Fibroblast of peridontal ligament (primary cell): ENCODE results near the gene DMGDH.
"Not testable (repeated sequence)": the region's sequence is repeated elsewhere in the genome, so short reads cannot be mapped to it uniquely, and the experiment has no call there.

Experiments used
- DNase-seq: peaks from one replicate; pipeline ENCODE4 v3.0.0-alpha.2; 2010; ENCODE audit errors: extremely low read depth

The DMGDH gene

DNA sequence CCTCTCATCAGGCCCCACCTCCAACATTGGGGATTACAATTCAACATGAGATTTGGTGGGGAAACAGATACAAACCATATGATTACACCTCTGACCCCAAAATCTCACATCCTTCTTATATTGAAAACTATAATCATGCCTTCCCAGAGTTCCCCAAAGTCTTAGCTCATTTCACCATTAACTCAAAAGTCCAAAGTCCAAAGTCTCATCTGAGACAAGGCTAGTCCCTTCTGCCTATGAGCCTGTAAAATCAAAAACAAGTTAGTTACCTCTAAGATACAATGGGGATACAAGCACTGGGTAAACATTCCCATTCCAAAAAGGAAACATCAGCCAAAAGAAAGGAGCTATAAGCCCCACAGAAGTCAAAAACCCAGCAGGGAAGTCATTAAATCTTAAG is 57.6 kb downstream of the DMGDH start:
- DNase-seq, result no peak

DNA sequence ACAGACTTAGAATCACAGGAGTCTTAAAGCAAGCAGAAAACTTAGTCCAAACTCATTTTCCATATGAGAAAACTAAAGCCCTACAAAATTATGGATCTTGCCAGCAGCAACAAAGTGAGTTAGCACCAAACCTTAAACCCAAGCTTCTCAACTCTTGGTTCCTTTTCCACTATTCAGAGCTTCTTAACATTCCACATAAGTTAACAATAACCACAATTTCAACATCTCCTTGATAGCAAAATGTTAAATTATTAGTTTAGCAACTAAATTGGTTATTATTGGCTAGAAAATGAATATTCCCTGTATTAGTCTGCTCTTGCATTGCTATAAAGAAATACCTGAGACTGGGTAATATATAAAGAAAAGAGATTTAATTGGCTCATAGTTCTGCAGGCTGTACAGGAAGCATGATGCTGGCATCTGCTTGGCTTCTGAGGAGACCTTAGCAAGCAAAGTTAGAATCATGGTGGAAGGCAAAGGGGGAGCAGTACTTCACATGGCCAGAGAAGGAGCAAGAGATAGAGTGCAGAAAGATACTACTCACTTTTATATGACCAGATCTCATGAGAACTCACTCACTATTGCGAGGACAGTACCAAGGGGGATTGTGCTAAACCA is 58.1 kb downstream of the DMGDH start:
- DNase-seq, result peak; percentile 65

DNA sequence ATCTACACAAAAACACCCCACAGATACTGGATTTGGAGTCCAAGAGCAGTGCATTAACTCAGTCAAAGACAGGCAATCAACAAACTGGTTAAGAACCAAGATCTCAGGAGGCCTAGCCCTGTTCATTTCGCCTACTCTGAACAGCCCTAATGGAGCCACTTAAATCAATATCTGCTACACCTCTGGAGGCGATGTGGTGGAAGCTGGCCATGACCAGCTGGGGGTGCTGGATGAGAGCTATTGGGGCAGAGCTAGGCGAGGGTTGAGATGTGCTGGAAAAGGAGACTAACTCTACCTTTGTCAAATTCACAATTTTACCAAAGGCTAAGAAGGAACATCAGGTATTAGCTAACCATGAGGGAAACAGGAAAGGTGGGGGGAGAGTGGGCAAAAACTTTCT is 61.1 kb downstream of the DMGDH start:
- no peak for DNase-seq

DNA sequence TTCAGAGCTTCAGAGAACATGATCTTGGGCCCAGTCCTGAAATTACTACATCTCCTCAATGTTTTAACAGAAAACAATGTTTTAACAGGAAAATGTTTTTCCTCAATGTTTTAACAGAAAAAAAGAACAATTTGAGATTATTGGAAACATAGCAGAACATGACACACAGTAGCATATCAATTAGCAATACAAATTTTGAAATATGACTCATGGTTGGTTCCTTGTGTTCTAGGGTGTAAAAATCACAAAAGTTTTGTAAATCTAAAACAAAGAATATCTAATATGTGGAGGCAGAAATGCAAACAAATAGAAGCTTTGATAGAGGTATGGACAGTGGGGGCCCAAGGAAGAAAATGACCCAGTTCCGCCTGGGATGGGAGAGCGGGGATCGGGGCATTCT is 61.6 kb downstream of the DMGDH start:
- DNase-seq, result no peak

DNA sequence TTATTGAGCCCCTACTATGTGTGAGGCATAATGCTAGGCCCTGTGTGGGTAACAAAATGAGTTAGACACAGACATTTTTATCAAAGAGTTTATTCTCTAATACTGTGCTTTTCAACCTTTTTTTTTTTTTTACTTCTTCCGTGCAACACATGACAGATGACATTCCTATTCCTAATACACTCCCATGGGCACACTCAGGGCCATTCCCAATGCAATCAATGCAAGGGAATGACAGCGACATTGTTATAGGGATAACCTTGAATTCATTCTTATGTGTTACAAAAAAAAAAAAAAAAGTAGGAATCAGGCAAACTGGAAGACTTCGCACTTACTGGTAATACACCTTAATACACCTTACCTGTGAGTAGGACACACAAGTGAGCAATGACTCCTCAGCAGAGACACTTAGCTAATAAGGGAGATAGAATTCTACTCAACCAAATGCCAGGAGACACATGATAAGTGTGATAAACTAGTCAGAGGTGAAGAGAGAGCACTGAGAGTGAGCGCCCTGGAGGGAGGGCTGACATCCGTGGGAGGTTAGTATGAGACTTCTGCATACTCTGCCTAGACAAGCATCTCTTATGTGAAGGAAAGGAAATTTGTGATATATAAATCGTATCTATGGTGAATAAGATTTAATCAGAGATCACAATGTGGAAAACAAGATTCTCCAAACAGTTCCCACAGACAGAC is 63.4 kb downstream of the DMGDH start:
- no peak for DNase-seq

DNA sequence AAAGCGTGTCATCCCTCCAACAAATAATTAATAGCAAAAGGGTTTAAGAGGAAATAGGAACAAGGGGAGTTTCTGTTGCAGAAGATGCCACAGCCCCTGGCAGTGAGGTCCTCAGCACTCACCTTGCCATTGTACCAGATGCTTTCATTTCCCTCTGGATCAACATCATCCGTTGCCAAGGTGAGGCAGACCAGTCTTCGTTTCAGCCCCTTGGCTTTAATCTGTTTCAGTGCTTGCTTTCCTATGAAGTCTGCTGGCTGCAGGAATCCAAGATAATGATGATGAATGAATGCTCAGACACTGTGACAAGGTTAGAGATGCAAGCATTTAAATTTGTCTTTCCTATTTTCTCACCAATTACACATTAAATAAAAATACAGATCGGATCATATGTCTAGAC is 64.3 kb downstream of the DMGDH start:
- no peak for DNase-seq

DNA sequence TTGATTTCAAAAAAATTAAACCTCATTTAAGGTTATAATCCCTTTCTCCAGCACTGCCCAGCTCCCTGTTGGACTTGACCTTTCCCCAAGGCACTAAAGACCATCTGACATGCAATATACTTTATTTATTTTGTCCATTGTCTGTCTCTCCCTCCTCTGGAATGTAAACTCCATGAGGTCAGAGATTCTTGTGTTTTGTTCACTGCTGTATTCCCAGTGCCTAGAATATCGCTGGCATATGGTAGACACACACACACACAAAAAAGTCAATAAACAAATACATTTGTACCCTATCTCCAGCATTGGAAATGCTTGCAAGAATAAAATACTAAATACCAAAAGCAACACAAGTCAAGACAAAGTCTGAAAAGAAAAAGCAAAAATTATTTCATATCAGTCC is 67.1 kb downstream of the DMGDH start:
- peak; percentile 38 for DNase-seq

DNA sequence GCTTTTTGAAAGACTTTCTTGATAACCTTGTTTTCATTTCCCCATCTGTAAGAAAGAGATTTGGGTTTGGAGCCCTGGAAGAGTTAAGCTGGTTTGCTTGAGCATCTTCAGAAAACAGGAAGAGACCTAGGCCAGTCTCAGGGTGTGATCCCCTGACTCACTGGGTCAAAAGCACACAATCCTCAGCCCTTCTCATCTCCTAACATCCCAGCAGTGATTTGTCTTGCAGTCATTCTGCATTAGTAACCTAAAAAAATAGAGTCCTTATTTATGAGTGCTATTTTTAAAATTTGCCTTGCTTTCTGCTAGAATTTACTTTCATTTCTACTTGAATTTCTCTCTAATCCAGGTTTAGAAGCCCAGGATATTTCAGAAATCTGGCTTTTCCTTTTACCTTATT is 68.0 kb downstream of the DMGDH start:
- no peak for DNase-seq

DNA sequence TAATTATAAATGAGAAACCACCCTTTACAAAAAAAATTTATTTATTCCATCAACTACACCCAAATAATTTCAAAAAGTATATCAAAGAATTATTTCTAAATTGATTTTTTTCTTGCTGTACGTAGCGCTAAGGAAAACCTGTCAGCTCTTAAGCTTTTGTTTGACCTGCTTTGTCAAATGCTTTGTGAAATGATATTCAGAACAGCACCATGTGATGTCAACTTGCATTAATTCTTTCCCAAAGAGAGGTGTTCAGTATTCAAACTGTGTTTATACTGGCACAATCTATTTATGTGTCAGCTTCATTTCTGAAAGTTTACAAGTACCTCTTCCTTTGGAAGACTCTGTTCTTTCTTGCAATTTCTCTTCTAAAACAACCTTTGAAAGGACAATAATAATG is 72.4 kb downstream of the DMGDH start:
- no peak for DNase-seq

DNA sequence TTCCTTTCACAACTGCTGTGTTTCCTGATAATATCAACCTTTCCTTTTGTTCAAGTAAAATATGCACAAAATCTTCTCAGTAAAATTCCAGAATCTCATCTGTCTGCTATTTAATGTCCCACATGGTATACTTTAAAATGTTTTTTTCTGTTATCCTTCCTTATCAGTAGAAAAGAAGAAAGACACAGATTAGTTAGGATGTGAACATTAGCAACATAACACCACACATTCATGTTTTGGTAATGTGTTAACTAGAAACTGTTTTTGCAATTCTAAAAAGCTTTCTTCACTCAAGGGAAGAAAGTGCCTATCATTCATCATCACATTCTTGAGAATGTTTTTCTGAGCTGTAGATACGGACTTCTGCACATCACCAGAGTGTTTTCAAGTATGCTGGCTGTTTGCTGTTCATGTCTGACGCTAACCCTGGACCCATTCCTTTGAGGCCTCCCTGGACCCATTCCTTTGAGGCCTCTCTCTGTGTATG is 73.9 kb downstream of the DMGDH start:
- DNase-seq, result no peak

DNA sequence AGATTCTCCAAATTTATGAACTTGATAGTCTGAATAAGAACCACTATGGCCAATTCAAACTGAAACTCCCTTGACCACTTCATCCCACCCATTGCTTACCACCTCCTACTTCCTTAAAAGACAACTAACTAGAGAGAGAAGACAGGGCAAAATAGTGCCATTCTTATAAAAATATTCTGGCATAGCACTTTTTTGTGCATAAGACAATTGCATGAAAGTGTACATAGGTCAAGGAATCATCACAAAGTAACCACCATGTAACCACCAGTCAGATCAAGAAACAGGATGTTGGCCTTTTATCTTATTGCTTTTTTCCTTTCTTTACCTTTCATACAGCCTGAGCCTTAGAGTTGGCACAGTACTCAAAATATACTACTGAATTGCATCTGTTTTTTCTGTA is 76.3 kb downstream of the DMGDH start:
- DNase-seq, result no peak

DNA sequence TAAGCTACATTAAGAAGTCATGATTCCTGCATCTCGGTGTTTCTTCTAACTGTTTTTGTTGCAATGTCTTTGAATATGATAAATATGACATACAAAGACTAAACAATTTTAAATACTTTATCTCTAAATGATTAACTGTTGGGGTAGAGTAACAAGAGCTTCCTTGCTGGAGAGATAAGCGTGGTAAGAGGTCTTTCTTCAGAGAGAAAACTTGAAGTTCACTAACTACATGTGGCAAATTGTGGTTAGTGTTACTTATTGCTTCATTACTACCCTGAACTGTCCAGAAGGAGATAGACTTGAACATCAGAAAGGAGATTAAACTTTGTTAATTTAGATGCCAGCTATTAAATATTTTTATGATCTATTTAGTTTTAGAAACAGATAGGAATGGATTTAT is 77.3 kb downstream of the DMGDH start:
- DNase-seq, result no peak

DNA sequence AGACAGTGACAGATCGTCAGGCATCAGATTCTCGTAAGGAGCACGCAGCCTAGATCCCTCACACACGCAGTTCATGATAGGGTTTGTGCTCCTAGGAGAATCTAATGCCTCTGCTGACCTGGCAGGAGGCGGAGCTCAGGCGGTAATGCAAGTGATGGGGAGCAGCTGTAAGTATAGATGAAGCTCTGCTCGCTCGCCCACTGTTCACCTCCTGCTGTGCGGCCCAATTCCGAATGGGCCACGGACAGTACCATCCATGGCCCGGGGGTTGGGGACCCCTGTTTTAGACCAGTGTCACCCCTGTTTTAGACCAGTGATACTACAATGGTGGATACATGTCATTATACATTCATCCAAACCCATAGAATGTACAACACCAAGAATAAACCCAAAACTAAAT is 80.4 kb downstream of the DMGDH start:
- DNase-seq, result no peak

DNA sequence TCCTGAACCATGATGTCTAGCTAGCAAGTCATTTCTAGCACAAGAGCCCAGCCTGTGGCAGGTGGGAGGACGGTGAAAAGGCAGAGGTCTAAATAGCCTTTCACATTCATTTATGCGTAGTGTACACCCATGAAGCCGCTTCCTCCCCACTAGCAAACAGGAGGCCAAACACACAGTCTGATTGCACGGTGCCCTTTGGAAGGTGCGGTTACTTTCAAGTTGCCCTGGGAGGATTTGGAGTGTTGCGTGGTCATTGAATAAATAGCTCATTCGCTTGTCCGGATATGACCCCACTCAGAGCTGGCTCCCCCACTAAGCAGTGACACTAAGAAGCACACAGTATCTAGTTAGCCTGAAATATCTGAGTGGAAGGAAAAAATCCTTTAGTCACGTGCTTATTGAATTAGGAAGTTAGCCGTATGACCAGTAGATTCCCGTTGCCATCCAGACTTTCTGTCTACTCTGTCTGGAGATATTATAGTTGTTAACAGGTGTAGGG is 83.7 kb downstream of the DMGDH start:
- DNase-seq, result peak; percentile 45

DNA sequence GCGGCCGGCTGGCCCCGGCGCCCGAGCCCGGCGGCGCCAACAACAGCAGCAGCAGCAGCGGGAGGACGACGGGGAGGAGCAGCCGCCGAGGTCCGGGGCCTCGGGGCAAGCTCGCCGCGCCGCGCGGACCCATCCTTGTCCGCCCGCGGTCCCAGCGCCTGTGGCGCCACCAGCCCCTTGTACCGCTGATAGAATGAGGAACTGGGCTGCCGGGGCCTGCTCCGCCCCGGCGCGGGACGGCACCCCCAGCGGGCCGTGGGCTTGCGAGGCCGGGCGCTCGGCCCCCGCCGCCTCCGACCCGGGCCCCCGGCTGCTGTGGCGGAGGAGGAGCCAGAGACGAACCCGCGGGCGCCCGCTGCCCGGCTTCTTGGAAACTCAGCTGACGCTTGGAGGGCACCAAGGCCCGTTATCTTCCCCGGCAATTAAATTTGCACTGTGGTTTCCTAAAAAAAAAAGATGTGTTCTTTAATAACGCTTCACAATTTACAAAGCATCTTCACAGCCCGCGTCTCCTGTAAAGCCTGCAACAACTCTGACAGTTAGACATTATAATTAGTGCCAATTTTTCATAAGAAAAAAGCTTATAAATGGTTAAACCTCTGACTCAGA is 84.3 kb downstream of the DMGDH start, which contains the start of gene ARSB:
ARSB (minus strand) TSS at position 195 of the 609 bp plus-strand sequence; CDS start at position 133, 62 bp downstream.
- DNase-seq, result peak; percentile 39

DNA sequence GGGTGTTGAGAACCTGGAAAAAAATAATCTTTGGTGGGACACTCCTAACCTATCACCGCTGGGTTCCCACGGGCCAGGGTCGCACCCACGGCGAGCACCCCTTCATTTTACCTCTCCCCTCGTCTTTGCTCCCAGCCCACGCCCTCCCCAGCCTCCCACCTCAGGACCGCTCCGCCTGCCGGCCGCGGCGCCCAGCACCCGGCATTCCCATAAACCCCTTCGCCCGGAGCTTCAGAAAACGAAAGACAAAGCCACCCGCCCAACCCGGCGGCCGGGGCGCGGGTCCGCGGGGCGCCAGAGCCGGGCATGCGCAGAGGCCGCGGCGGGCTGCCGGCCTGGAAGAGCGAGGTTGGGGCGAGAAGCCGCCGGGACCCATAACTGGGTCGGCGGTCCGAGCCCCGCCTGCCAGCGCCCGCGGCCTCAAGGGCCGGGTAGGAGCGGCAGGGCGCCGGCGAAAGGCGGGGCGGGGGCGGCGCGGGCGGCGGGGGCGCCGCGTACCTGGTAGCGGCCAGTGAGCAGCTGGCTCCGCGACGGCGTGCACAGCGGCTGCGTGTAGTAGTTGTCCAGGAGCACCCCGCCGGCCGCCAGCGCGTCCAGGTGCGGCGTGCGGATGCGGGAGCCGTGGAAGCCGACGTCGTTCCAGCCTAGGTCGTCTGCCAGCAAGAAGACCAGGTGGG is 84.9 kb downstream of the DMGDH start:
- peak; percentile 75 for DNase-seq

DNA sequence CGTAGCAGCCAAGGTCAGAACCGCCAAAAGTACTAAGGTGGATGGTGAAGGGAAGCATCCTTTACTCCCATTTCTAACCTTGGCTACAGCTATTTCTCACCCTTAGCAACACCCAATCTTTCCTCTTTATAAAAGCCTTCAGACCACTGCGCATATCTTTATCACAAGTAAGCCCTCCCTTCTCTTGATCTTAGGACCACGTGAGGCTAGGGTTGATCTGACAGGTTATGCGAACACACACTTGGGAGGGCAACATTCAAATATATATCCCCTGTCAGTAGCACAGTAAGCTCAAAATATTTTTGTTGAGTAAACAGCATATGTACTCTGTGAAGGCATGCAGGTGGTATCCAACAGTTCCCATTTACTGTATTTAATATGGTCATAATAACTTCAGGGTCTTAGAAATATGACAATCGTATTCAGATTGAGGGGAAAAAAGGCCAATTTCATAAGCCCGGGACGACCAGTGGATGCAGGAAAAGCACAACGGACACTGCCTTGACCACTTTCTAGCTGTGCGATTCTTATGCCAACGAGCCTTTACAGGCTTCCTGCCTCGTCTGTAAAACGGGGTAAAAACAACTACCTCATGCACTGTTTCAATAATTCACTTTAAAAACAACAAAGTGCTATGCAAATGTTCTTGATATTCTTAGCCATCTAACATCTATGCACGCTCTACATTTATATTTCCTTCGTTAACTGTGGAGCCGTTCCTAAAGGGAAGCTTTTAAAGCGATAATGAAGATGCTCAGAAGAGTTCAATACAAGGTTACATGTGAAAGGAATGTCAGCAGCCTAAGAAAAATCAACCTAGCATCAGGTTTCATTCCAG is 85.7 kb downstream of the DMGDH start:
- peak; percentile 32 for DNase-seq

DNA sequence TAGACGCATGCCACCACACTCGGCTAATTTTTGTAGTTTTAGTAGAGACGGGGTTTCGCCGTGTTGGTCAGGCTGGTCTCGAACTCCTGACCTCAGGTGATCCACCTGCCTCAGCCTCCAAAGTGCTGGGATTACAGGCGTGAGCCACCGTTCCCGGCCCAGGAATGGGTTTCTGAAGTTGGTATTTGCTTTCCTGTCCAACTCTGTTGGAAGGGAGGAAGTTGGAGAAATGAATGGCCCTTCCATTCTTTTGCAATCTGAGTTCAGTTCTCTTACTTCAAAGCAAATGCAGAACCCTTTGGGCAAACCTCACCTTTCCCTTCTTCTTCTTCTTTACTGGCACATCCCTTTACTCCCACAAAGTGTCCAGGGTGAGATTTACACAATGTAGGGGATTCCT is 86.3 kb downstream of the DMGDH start:
- DNase-seq, result not testable (repeated sequence)

DNA sequence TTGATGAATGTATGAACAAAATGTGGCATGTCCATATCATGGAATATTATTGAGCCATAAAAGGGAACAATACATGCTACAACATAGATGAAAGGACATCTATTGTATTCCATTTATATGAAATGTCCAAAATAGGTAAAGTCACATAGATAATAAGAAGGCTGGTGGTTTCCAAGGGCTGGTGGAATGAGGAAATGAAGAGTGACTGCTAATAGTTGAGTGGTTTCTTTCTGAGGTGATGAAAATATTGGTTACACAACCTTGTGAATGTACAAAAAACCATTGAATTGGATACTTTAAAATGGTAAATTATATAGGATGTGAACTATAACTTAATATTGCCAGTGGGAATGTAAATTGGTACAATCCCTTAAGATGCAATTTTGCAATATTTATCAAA is 89.6 kb downstream of the DMGDH start:
- no peak for DNase-seq

DNA sequence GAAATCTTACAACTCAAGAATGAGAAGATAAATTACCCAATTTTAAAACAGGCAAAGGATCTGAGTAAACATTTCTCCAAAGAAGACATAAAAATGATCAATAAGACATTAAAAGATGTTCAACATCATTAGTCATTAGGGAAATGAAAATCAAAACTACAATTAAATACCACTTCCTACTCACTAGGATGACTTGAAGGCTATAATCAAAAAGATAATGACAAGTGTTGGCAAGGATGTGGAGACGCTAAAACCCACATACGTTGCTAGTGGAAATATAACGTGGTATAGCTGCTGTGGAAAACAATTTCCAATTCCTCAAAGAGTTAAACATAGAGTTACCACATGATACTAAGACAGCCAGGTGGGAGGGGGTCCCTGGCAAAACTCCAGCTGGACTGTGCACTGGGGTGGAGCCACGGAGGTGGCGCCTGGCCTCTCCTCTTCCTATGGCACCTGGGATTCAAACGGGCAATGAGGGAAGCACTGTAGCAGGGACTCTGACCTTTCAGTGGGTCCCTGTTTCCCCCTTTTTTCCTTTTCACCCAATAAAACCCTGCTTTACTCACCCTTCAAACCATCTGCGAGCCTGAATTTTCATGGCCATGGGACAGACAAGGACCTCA is 90.2 kb downstream of the DMGDH start:
- no peak for DNase-seq

DNA sequence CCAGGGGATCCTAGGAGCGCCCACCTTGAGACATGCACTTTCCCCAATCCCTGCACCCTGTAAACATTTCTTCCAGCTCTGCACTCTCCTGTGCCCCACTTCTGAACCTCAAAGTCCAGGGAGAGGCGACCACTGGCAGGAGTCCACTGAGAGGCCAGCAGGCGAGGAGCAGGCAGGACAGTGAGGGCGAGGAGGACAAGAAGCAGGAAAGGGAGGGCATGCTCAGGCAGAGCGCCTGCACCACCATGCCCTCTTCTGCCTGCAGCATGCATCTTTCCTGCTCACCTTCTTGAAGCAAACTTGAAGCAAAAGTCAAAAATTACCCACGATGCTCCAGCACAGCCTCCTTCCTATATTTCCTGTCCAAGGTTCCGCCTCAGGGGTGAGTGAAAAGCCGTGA is 94.4 kb downstream of the DMGDH start:
- DNase-seq, result no peak
